ENCODE results near the gene DNAH8. TPM values are rescaled to one million over a fixed set of nuclear protein-coding genes. Genes with fewer than 3 reads are reported as not detected.

DNAH8 gene
- polyA plus RNA-seq, 1 of the 3 experiments (the other 2 are of a cell fraction), result not detected

Small RNAs within 50 kb of the gene (small RNA-seq; reads per million reads assigned to genes)
- gene AL034345.1, result 0 reads per million in 7 experiments
- 0 reads per million in 7 experiments for gene RF00393

Other genes with a start within 250 kb of the DNAH8 start
- gene BTBD9, start 75.4 kb upstream of the DNAH8 start, polyA plus RNA-seq (2012; rRNA removed), result 2.2 and 3.2 TPM in 2 replicates
- 47.1 and 56.6 TPM in 2 replicates for gene GLO1, start 12.2 kb upstream of the DNAH8 start, polyA plus RNA-seq (2012; rRNA removed)